Thyroid gland (tissue), 4 donors: ENCODE results near the gene SFTPA2.
"Not testable (repeated sequence)": the region's sequence is repeated elsewhere in the genome, so short reads cannot be mapped to it uniquely, and the experiment has no call there.

Source experiments
- POLR2A ChIP-seq, 2 donors: fragments of 450-650 bp; IDR thresholded peaks; one replicate each; pipeline ENCODE4 v1.6.1; 2017; ENCODE audit warnings: antibody characterized with exemption in 2 of 2, mild to moderate bottlenecking in 2 of 2, moderate library complexity in 1 of 2
- TF ChIP-seq, protein P1 (sequence below), 6 experiments: fragments of 200-600 bp in 3 of 6; fragments of 450-650 bp in 3 of 6; sonication (generic) in 3 of 6; IDR thresholded peaks; one replicate each; pipeline ENCODE4 v1.5.1; 2016 to 2019; ENCODE audit warnings: antibody characterized with exemption in 6 of 6, mild to moderate bottlenecking in 2 of 6, inconsistent platforms in 1 of 6, moderate library complexity in 1 of 6

DNA sequence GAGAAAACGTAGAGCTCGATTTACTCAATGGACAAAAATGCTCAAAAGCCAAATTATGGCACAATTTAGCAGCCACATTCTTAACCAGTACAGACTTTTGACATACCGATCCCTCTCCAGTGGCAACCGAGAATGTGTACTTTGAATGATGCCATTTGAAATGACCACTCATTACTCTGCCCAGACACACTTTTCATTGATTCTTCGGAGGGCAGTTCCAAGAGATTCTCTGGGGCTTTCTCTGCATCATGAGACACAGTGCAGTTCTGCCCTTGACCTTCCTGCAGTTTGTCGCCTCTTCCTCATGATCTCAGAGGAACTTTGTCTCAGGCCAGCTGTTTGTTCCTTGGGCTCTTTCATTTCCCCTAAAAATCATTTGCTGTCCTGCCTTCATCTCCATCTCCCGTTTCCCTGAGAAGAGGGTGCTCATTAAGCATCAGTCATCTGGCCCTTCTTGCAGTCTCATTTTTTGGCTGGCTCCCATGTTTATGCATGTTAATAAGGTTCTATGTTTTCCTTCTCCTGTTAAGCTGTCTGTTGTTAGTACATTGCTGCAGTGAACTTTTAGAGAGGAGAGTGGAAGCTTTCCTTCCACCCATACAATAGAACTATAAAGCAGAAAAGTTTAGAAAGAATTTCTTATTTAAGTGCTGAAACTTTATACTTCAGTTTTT is 43.5 kb downstream of the SFTPA2 start:
- TF ChIP-seq, protein P1, sequence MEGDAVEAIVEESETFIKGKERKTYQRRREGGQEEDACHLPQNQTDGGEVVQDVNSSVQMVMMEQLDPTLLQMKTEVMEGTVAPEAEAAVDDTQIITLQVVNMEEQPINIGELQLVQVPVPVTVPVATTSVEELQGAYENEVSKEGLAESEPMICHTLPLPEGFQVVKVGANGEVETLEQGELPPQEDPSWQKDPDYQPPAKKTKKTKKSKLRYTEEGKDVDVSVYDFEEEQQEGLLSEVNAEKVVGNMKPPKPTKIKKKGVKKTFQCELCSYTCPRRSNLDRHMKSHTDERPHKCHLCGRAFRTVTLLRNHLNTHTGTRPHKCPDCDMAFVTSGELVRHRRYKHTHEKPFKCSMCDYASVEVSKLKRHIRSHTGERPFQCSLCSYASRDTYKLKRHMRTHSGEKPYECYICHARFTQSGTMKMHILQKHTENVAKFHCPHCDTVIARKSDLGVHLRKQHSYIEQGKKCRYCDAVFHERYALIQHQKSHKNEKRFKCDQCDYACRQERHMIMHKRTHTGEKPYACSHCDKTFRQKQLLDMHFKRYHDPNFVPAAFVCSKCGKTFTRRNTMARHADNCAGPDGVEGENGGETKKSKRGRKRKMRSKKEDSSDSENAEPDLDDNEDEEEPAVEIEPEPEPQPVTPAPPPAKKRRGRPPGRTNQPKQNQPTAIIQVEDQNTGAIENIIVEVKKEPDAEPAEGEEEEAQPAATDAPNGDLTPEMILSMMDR (IDR thresholded peaks at IDR 0.05) = not testable (repeated sequence)
- not testable (repeated sequence) for TF ChIP-seq POLR2A (IDR thresholded peaks at IDR 0.05)
